TTC549 (cell line): ENCODE data around the gene BUD23.

Experiments used
- FAIRE-seq: peaks from 2 replicates; lab custom pipeline; 2012; peaks lifted over from hg19 to GRCh38; lab: Jason Lieb, UNC

Gene BUD23

GRCh38 chr7:73742753-73743641 is 59.6 kb downstream of the BUD23 start:
- FAIRE-seq: no peak

DNA sequence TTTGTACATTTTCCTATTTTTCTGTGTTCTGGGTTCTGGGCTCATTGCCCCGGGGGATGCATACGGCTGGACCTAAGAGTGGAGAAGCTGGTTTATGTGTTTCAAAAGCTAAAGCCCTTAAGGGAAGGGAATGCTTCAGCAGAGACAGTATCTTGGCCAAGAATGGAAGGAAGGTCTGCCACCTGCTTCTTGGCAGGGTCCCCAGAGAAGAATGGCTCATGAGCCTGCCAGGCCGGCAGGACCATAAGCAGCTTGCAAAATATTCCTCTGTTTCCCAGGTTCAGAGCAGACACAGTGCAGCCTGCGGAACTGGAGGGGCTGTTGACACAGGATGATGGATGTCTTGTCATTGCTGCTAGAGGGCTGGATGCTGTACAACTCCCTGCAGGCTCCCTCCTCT is 63.0 kb downstream of the BUD23 start:
- no peak for FAIRE-seq
